Measurements from ENCODE around the gene HRH1.

Gene HRH1

GRCh38 chr3:11145888-11146287 is 8.4 kb upstream of the HRH1 start:
- Histone ChIP-seq H3K27ac (no peak overlapping the region), H3K4me3 (ENCODE audit: low read depth, low read length) (no peak overlapping the region), H3K27me3 (ENCODE audit: insufficient read depth, low read depth, severe bottlenecking) (no peaks in the 10 kb centered on the region), H3K36me3 (no peaks in the 10 kb centered on the region), H3K9me3 (ENCODE audit: severe bottlenecking) (no peaks in the 10 kb centered on the region)
- TF ChIP-seq CTCF (IDR thresholded peaks at IDR 0.05; ENCODE audit: low read depth, low read length) = no peak
- DNase-seq = no peak

GRCh38 chr3:11146773-11147660 is 7.3 kb upstream of the HRH1 start:
- no peaks in the 10 kb centered on the region for H3K27me3 ChIP-seq (ENCODE audit: insufficient read depth, low read depth, severe bottlenecking)
- no peaks in the 10 kb centered on the region for H3K9me3 ChIP-seq (ENCODE audit: severe bottlenecking)
- no peaks in the 10 kb centered on the region for H3K36me3 ChIP-seq
- TF ChIP-seq CTCF (IDR thresholded peaks at IDR 0.05; ENCODE audit: low read depth, low read length) = no peak
- H3K4me3 ChIP-seq (ENCODE audit: low read depth, low read length) = no peak overlapping the region
- H3K27ac ChIP-seq = no peak overlapping the region
- no peak for DNase-seq

- TF ChIP-seq CTCF (IDR thresholded peaks at IDR 0.05; ENCODE audit: low read depth, low read length) = no peak
- Histone ChIP-seq H3K9me3 (ENCODE audit: severe bottlenecking) (no peaks in the 10 kb centered on the region), H3K27ac (no peak overlapping the region), H3K36me3 (no peaks in the 10 kb centered on the region), H3K4me3 (ENCODE audit: low read depth, low read length) (no peak overlapping the region), H3K27me3 (ENCODE audit: insufficient read depth, low read depth, severe bottlenecking) (peaks cover 11% of the 10 kb centered on the region)
- DNase-seq = no peak
Observed at GRCh38 chr3:11150256-11150655, 4.0 kb upstream of the HRH1 start.

- Histone ChIP-seq H3K27ac (no peak overlapping the region), H3K27me3 (ENCODE audit: insufficient read depth, low read depth, severe bottlenecking) (peaks cover 11% of the 10 kb centered on the region), H3K4me3 (ENCODE audit: low read depth, low read length) (no peak overlapping the region), H3K9me3 (ENCODE audit: severe bottlenecking) (no peaks in the 10 kb centered on the region), H3K36me3 (no peaks in the 10 kb centered on the region)
- TF ChIP-seq CTCF (IDR thresholded peaks at IDR 0.05; ENCODE audit: low read depth, low read length) = no peak
- no peak for DNase-seq
Observed at GRCh38 chr3:11152301-11152700, 2.0 kb upstream of the HRH1 start.

GRCh38 chr3:11154953-11155325 is 646 bp downstream of the HRH1 start:
- peaks cover 14% of the 10 kb centered on the region for H3K27me3 ChIP-seq (ENCODE audit: insufficient read depth, low read depth, severe bottlenecking)
- DNase-seq = peak; percentile 37
- H3K27ac ChIP-seq = no peak overlapping the region
- H3K9me3 ChIP-seq (ENCODE audit: severe bottlenecking) = no peaks in the 10 kb centered on the region
- TF ChIP-seq CTCF (IDR thresholded peaks at IDR 0.05; ENCODE audit: low read depth, low read length) = peak; percentile 43; the same call in 1 of the 2 replicates
- H3K4me3 ChIP-seq (ENCODE audit: low read depth, low read length) = peak overlapping the region; percentile 48
- no peaks in the 10 kb centered on the region for H3K36me3 ChIP-seq
